ENCODE results near the gene XPR1.

DNA sequence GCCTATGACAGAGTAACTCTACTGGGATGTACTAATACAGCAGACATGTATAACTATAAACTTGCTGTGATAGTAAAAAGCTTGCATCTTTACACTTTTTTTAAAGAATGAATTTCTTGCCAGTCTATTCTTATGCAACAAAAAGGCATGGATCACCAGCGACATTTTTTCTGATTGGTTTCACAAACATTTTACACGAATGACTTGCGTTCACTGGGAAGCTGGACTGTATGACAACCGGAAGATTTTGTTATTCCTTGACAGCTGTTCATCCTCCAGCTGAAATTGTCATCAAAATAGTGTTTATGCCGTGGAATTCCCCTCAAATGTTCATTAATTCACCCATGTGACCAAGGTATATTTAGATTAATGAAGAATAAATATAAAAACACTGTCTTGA, 131.0 kb downstream of the XPR1 start:
- TF ChIP-seq, protein P1, sequence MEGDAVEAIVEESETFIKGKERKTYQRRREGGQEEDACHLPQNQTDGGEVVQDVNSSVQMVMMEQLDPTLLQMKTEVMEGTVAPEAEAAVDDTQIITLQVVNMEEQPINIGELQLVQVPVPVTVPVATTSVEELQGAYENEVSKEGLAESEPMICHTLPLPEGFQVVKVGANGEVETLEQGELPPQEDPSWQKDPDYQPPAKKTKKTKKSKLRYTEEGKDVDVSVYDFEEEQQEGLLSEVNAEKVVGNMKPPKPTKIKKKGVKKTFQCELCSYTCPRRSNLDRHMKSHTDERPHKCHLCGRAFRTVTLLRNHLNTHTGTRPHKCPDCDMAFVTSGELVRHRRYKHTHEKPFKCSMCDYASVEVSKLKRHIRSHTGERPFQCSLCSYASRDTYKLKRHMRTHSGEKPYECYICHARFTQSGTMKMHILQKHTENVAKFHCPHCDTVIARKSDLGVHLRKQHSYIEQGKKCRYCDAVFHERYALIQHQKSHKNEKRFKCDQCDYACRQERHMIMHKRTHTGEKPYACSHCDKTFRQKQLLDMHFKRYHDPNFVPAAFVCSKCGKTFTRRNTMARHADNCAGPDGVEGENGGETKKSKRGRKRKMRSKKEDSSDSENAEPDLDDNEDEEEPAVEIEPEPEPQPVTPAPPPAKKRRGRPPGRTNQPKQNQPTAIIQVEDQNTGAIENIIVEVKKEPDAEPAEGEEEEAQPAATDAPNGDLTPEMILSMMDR (IDR thresholded peaks at IDR 0.05; ENCODE audit: low read depth, low read length), result no peak
- no peak for TF ChIP-seq EZH2phosphoT487 (IDR thresholded peaks at IDR 0.05; ENCODE audit: low read depth)
